H1 (cell line): ENCODE data around the gene FSTL4. TPM values are rescaled to one million over a fixed set of nuclear protein-coding genes. Genes with fewer than 3 reads are reported as not detected.

ENCODE experiments used
- CTCF ChIA-PET: fragments of 300-600 bp; sonication (Branson Sonifier 250); formaldehyde crosslinking; loops from one replicate; lab custom pipeline; 2021; ENCODE audit not compliant: partially characterized antibody; lab: Charles Lee
- POLR2A ChIA-PET: fragments of 300-600 bp; sonication (Branson Sonifier 250); formaldehyde crosslinking; loops from one replicate; lab custom pipeline; 2021; ENCODE audit warnings: inconsistent platforms; ENCODE audit not compliant: partially characterized antibody; lab: Charles Lee
- DNase-seq, 2 experiments: peaks; one replicate each; pipeline versions ENCODE4 v3.0.0 to v3.0.0-alpha.2; 2010 to 2022; ENCODE audit warnings: low spot score in 2 of 2, low read depth in 1 of 2, mixed read lengths in 1 of 2
- FAIRE-seq: peaks from 2 replicates; lab custom pipeline; 2011; peaks lifted over from hg19 to GRCh38; lab: Jason Lieb, UNC
- H2AFZ ChIP-seq: 2 replicates; pipeline ENCODE4 v1.8.1; 2012; ENCODE audit warnings: low read length, inconsistent platforms
- H2AK5ac ChIP-seq: 2 replicates; pipeline ENCODE4 v1.6.1; 2013; ENCODE audit warnings: low read depth, low read length
- H2BK120ac ChIP-seq: replicated peaks from 2 replicates; pipeline ENCODE3; 2013; ENCODE audit warnings: low read depth, low read length, inconsistent platforms
- H2BK12ac ChIP-seq: 2 replicates; pipeline ENCODE4 v1.6.1; 2013; ENCODE audit warnings: low read depth, low read length
- H2BK15ac ChIP-seq: 2 replicates; pipeline ENCODE4 v1.6.1; 2013; ENCODE audit warnings: low read length
- H2BK20ac ChIP-seq: 2 replicates; pipeline ENCODE4 v1.6.1; 2013; ENCODE audit warnings: low read length
- H2BK5ac ChIP-seq: 2 replicates; pipeline ENCODE4 v1.6.1; 2013; ENCODE audit warnings: low read depth, low read length
- H3K14ac ChIP-seq: 2 replicates; pipeline ENCODE4 v1.6.1; 2013; ENCODE audit warnings: inconsistent platforms; ENCODE audit not compliant: insufficient read length
- H3K18ac ChIP-seq: 2 replicates; pipeline ENCODE4 v1.6.1; 2013; ENCODE audit warnings: low read length; ENCODE audit errors: extremely low read depth
- H3K23ac ChIP-seq: 2 replicates; pipeline ENCODE4 v1.6.1; 2013; ENCODE audit warnings: inconsistent platforms; ENCODE audit not compliant: insufficient read length
- H3K23me2 ChIP-seq: 2 replicates; pipeline ENCODE4 v1.6.1; 2013; ENCODE audit warnings: low read depth, low read length
- H3K27ac ChIP-seq: 2 replicates; pipeline ENCODE4 v1.6.1; 2011; ENCODE audit warnings: low read depth, low read length, inconsistent platforms
- H3K27me3 ChIP-seq, 4 experiments: replicated peaks in 1 of 4; 1 replicate in 1 of 4; 2 replicates in 3 of 4; pipeline versions ENCODE4 v1.6.1 to v1.8.1; 2011 to 2013; ENCODE audit warnings: low read length in 3 of 4, mild to moderate bottlenecking in 3 of 4, inconsistent platforms in 2 of 4, mixed read lengths in 2 of 4, moderate library complexity in 1 of 4; ENCODE audit not compliant: control insufficient read depth in 3 of 4, insufficient read depth in 3 of 4; ENCODE audit errors: extremely low read depth in 1 of 4
- H3K36me3 ChIP-seq, 4 experiments: 2 replicates each; pipeline versions ENCODE4 v1.6.1 to v1.8.1; 2011 to 2013; ENCODE audit warnings: mild to moderate bottlenecking in 4 of 4, low read length in 3 of 4, moderate library complexity in 2 of 4, control low read depth in 1 of 4, inconsistent platforms in 1 of 4; ENCODE audit not compliant: insufficient read depth in 4 of 4, control insufficient read depth in 2 of 4
- H3K4ac ChIP-seq: replicated peaks from 2 replicates; pipeline ENCODE3; 2013; ENCODE audit warnings: low read length, low read depth, mixed read lengths, inconsistent platforms; ENCODE audit not compliant: insufficient read length
- H3K4me1 ChIP-seq, 4 experiments: replicated peaks in 1 of 4; 1 replicate in 1 of 4; 2 replicates in 3 of 4; pipeline versions ENCODE4 v1.6.1 to v1.8.1; 2011 to 2013; ENCODE audit warnings: low read length in 3 of 4, inconsistent platforms in 2 of 4, mixed read lengths in 1 of 4; ENCODE audit not compliant: insufficient read depth in 4 of 4, control insufficient read depth in 3 of 4
- H3K4me2 ChIP-seq, 2 experiments: 2 replicates each; pipeline versions ENCODE4 v1.6.1 to v1.8.1; 2011 to 2013; ENCODE audit warnings: low read depth in 2 of 2, low read length in 2 of 2, control low read depth in 1 of 2, inconsistent platforms in 1 of 2, mild to moderate bottlenecking in 1 of 2; ENCODE audit not compliant: insufficient read depth in 1 of 2
- H3K4me3 ChIP-seq, 4 experiments: fragments of 200-600, 300-600 bp in 1 of 4; sonication (generic), shearing (Covaris generic), sonication (Bioruptor Twin) in 1 of 4; 2 replicates each; pipeline versions ENCODE4 v1.5.1 to v1.8.1; 2011 to 2016; ENCODE audit warnings: low read length in 4 of 4, low read depth in 3 of 4, control low read depth in 2 of 4, inconsistent platforms in 2 of 4, mild to moderate bottlenecking in 2 of 4, mixed read lengths in 1 of 4, moderate library complexity in 1 of 4; ENCODE audit not compliant: insufficient read depth in 2 of 4; ENCODE audit errors: extremely low read depth in 1 of 4
- H3K56ac ChIP-seq: replicated peaks from 2 replicates; pipeline ENCODE3; 2013; ENCODE audit warnings: low read depth, mild to moderate bottlenecking, mixed read lengths, low read length, inconsistent platforms; ENCODE audit not compliant: insufficient read length
- H3K79me1 ChIP-seq: 2 replicates; pipeline ENCODE4 v1.6.1; 2013; ENCODE audit warnings: low read depth, low read length, control low read depth
- H3K79me2 ChIP-seq, 2 experiments: 2 replicates each; pipeline versions ENCODE4 v1.6.1 to v1.8.1; 2012 to 2013; ENCODE audit warnings: low read length in 2 of 2, mild to moderate bottlenecking in 2 of 2, inconsistent platforms in 1 of 2; ENCODE audit not compliant: insufficient read depth in 2 of 2, control insufficient read depth in 1 of 2
- H3K9ac ChIP-seq, 4 experiments: replicated peaks in 1 of 4; 1 replicate in 1 of 4; 2 replicates in 3 of 4; pipeline versions ENCODE4 v1.6.1 to v1.8.1; 2011 to 2013; ENCODE audit warnings: low read depth in 3 of 4, low read length in 3 of 4, control low read depth in 2 of 4, mild to moderate bottlenecking in 2 of 4, moderate library complexity in 2 of 4, inconsistent platforms in 1 of 4; ENCODE audit errors: extremely low read depth in 1 of 4
- H3K9me3 ChIP-seq, 2 experiments: 2 replicates each; pipeline versions ENCODE4 v1.6.1 to v1.8.1; 2012 to 2013; ENCODE audit warnings: mild to moderate bottlenecking in 2 of 2, moderate library complexity in 2 of 2, control low read depth in 1 of 2, inconsistent platforms in 1 of 2, low read depth in 1 of 2, low read length in 1 of 2, mixed read lengths in 1 of 2; ENCODE audit not compliant: insufficient read depth in 2 of 2
- H4K20me1 ChIP-seq, 2 experiments: replicated peaks in 1 of 2; 2 replicates each; pipeline versions ENCODE3 to v1.8.1; 2011 to 2013; ENCODE audit warnings: inconsistent platforms in 2 of 2, low read length in 2 of 2, mild to moderate bottlenecking in 1 of 2; ENCODE audit not compliant: insufficient read depth in 2 of 2, control insufficient read depth in 1 of 2
- H4K5ac ChIP-seq: 2 replicates; pipeline ENCODE4 v1.6.1; 2013; ENCODE audit warnings: low read length, low read depth, mixed read lengths, inconsistent platforms; ENCODE audit not compliant: insufficient read length
- H4K8ac ChIP-seq: 2 replicates; pipeline ENCODE4 v1.8.0; 2013; ENCODE audit warnings: mild to moderate bottlenecking, moderate library complexity, low read length, inconsistent platforms; ENCODE audit not compliant: insufficient read depth; ENCODE audit errors: extremely low read depth
- H4K91ac ChIP-seq: replicated peaks from 2 replicates; pipeline ENCODE3; 2013; ENCODE audit warnings: low read length, mixed read lengths, inconsistent platforms; ENCODE audit not compliant: insufficient read length
- RAD21 ChIP-seq, 2 experiments: IDR thresholded peaks in 1 of 2; conservative IDR thresholded peaks in 1 of 2; 2 replicates each; pipeline ENCODE4 v1.6.1; 2011; ENCODE audit warnings: low read depth in 2 of 2, low read length in 2 of 2, improper control_type of control experiment in 1 of 2, inconsistent platforms in 1 of 2, mild to moderate bottlenecking in 1 of 2, moderate library complexity in 1 of 2
- WGBS, 2 experiments: shearing (Covaris generic) in 1 of 2; methylation state at CpG; one replicate each; pipeline versions ENCODE4 v1.1.6 to v1.1.7; 2013 to 2015; ENCODE audit warnings: low lambda C conversion rate in 2 of 2, mixed read lengths in 2 of 2, inconsistent platforms in 1 of 2, low coverage in 1 of 2, missing lambda C conversion rate in 1 of 2; ENCODE audit not compliant: insufficient replicate concordance in 2 of 2, insufficient coverage in 1 of 2, insufficient read length in 1 of 2; ENCODE audit errors: extremely low coverage in 1 of 2, missing lambda C conversion rate in 1 of 2; 5-methylcytosine and 5-hydroxymethylcytosine counted together
- polyA plus RNA-seq, 7 experiments: library from polyadenylated mRNA; depleted of rRNA in 3 of 7; stranded (reverse) in 5 of 7; unstranded in 2 of 7; fragments of >200 nt in 5 of 7; fragments of 200-250 nt in 2 of 7; gene quantifications; 1 replicate in 5 of 7; 2 replicates in 1 of 7; 4 replicates in 1 of 7; pipeline versions ENCODE4 v1.2.1 to v1.2.3, GENCODE V29; 2011 to 2013; ENCODE audit warnings: missing spikeins in 2 of 7, mixed read lengths in 2 of 7
- total RNA-seq: library from RNA; stranded (reverse); fragmentation: NEBNext Ultra II Directional; extraction: Animal tissue kit (Norgen Biotek cat#: 25700); gene quantifications from 2 replicates; pipeline ENCODE4 v1.2.1, GENCODE V29; 2021

The FSTL4 gene
- total and polyA plus RNA-seq, 2 of the 8 experiments (the other 6 are each of a cell fraction or from before 2014, with no cell fraction given): 3.1 to 4.1 TPM

DNA sequence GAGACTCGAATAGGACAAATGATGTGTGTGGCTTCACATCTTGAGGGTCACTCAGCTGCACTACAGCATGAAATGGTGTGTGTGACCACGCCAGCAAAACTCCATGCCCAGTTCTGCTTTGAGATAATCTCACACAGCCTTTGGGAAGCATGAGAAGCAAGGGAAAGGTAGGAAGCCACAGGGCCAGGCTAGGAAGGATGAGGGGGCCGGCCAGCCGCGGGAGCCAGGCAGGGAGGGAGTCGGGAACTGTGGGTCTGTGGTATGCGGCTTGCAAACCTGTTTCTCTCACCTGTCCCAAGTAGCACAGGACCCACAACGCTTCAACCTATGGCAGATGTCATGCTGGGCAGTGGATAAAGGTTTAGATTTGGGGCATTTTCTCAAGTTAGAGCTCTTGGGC, 418.5 kb downstream of the FSTL4 start:
- Histone ChIP-seq H3K36me3 (no peaks in the 10 kb centered on the region), H3K14ac (no peak overlapping the region), H4K20me1 (no peaks in the 10 kb centered on the region), H3K27ac (no peak overlapping the region), H3K23me2 (no peaks in the 10 kb centered on the region), H2BK120ac (no peak overlapping the region), H2BK15ac (no peak overlapping the region), H3K18ac (no peak overlapping the region), H3K27me3 (no peaks in the 10 kb centered on the region), H3K4me2 (no peak overlapping the region), H3K4me1 (peaks cover 0 to 4% (median 1%) of the 10 kb centered on the region in 4 experiments; a peak in 3 of 7 replicates), H3K9ac (no peak overlapping the region), H2AFZ (no peak overlapping the region), H2AK5ac (no peak overlapping the region), H3K9me3 (no peaks in the 10 kb centered on the region), H3K4me3 (no peak overlapping the region), H3K56ac (no peak overlapping the region), H3K79me2 (no peaks in the 10 kb centered on the region), H4K91ac (no peak overlapping the region), H2BK20ac (no peak overlapping the region), H4K8ac (no peak overlapping the region), H3K79me1 (no peaks in the 10 kb centered on the region), H2BK5ac (no peak overlapping the region), H2BK12ac (no peak overlapping the region), H3K4ac (no peak overlapping the region), H3K23ac (no peak overlapping the region), H4K5ac (no peak overlapping the region)
- ChIA-PET CTCF (interaction anchor here (1.3 kb wide), 1 partner anchor 9 kb away, joined by 3 read pairs; no protein-coding TSS in a partner anchor), POLR2A (interaction anchor here (1.4 kb wide), 1 partner anchor 14 kb away, joined by 3 read pairs; no protein-coding TSS in a partner anchor)
- FAIRE-seq (no peak), DNase-seq (no peak)
- TF ChIP-seq RAD21 (IDR thresholded peaks at IDR 0.05 in 1 of 2, conservative IDR thresholded peaks at IDR 0.05 in 1 of 2; ENCODE audit: low read depth in 2 of 2, low read length in 2 of 2): no peak
- 83% methylated on average over 8 of the region's 8 CpGs; no CpG with 5 or more reads in 1 of the 2 experiments for WGBS, 2 experiments
